K562 (cell line): ENCODE data around the gene CNTROB. TPM values are rescaled to one million over a fixed set of nuclear protein-coding genes. Genes with fewer than 3 reads are reported as not detected.

Experiments used
- ARID3A ChIP-seq: IDR thresholded peaks from 2 replicates; pipeline ENCODE4 v1.6.1; 2012; ENCODE audit warnings: low read depth, low read length, improper control_type of control experiment, borderline replicate concordance
- BHLHE40 ChIP-seq: IDR thresholded peaks from 2 replicates; pipeline ENCODE4 v1.6.1; 2011; ENCODE audit warnings: low read length, improper control_type of control experiment
- C11orf30 ChIP-seq: fragments of 450-650 bp; IDR thresholded peaks from 2 replicates; pipeline ENCODE4 v1.6.1; 2016; ENCODE audit warnings: low read depth, mild to moderate bottlenecking
- CBX2 ChIP-seq: fragments of 200-600 bp; sonication (generic); IDR thresholded peaks from one replicate; pipeline ENCODE4 v1.6.1; 2012; ENCODE audit warnings: mild to moderate bottlenecking, low read length, inconsistent platforms; ENCODE audit not compliant: insufficient read depth, poor library complexity, severe bottlenecking
- CEBPB ChIP-seq: fragments of 450-650 bp; IDR thresholded peaks from 2 replicates; pipeline ENCODE4 v1.6.1; 2016; ENCODE audit warnings: missing genetic modification characterization, missing compliant biosample characterization
- CREM ChIP-seq: IDR thresholded peaks from 2 replicates; pipeline ENCODE4 v1.6.1; 2014; ENCODE audit warnings: antibody characterized with exemption, low read depth
- DPF2 ChIP-seq: fragments of 450-650 bp; IDR thresholded peaks from 2 replicates; pipeline ENCODE4 v1.6.1; 2016
- EGR1 ChIP-seq: fragments of 450-650 bp; conservative IDR thresholded peaks from 2 replicates; pipeline ENCODE4 v1.6.1; 2017; ENCODE audit warnings: mild to moderate bottlenecking
- JUND ChIP-seq, 2 experiments: IDR thresholded peaks; 2 replicates in 1 of 2; 3 replicates in 1 of 2; pipeline ENCODE4 v1.6.1; 2011; ENCODE audit warnings: borderline replicate concordance in 2 of 2, low read depth in 2 of 2, low read length in 2 of 2, improper control_type of control experiment in 1 of 2, missing biosample characterization in 1 of 2, missing genetic modification characterization in 1 of 2, missing genetic modification reagents in 1 of 2
- KLF16 ChIP-seq: IDR thresholded peaks from 2 replicates; pipeline ENCODE4 v1.6.1; 2016; ENCODE audit warnings: antibody characterized with exemption
- LEF1 ChIP-seq: fragments of 450-650 bp; IDR thresholded peaks from 2 replicates; pipeline ENCODE4 v1.6.1; 2016; ENCODE audit warnings: mild to moderate bottlenecking
- MLX ChIP-seq, 2 experiments: fragments of 450-650 bp in 1 of 2; sonication (generic) in 1 of 2; formaldehyde crosslinking; conservative IDR thresholded peaks; 2 replicates each; pipeline versions ENCODE4 v1.4.0 to v1.8.1; 2020 to 2022; ENCODE audit warnings: mild to moderate bottlenecking in 1 of 2, missing genetic modification reagents in 1 of 2
- RAD21 ChIP-seq, 2 experiments: fragments of 250-450 bp in 1 of 2; fragments of 450-650 bp in 1 of 2; sonication (Bioruptor Pico) in 1 of 2; formaldehyde crosslinking in 1 of 2; IDR thresholded peaks in 1 of 2; conservative IDR thresholded peaks in 1 of 2; 2 replicates each; pipeline versions ENCODE4 v1.4.0 to v1.8.0; 2020 to 2022; ENCODE audit warnings: mild to moderate bottlenecking in 2 of 2, moderate library complexity in 1 of 2
- SMC3 ChIP-seq: conservative IDR thresholded peaks from 2 replicates; pipeline ENCODE4 v1.6.1; 2011; ENCODE audit warnings: low read depth, low read length, improper control_type of control experiment; ENCODE audit not compliant: insufficient read depth
- TBL1XR1 ChIP-seq, 2 experiments: IDR thresholded peaks; 2 replicates each; pipeline ENCODE4 v1.6.1; 2012; ENCODE audit warnings: improper control_type of control experiment in 2 of 2, low read length in 2 of 2, mild to moderate bottlenecking in 1 of 2
- TEAD4 ChIP-seq, 2 experiments: sonication (generic) in 1 of 2; formaldehyde crosslinking in 1 of 2; IDR thresholded peaks; 2 replicates each; pipeline versions ENCODE4 v1.6.1 to v1.8.0; 2012 to 2022; ENCODE audit warnings: borderline replicate concordance in 1 of 2, inconsistent platforms in 1 of 2, low read length in 1 of 2, mild to moderate bottlenecking in 1 of 2, missing genetic modification reagents in 1 of 2
- ZEB2 ChIP-seq: fragments of 450-650 bp; IDR thresholded peaks from 2 replicates; pipeline ENCODE4 v1.6.1; 2016
- ZNF384 ChIP-seq: IDR thresholded peaks from 2 replicates; pipeline ENCODE4 v1.6.1; 2012; ENCODE audit warnings: low read depth, low read length, improper control_type of control experiment
- polyA plus RNA-seq, 8 experiments: library from polyadenylated mRNA; depleted of rRNA in 4 of 8; stranded (reverse) in 5 of 8; unstranded in 3 of 8; fragments of >200 nt; fragmentation: Nextera tagmentation in 2 of 8; fragmentation: Illumina TruSeq in 1 of 8; extraction: Ambion mirVana in 2 of 8; extraction: Trizol in 1 of 8; gene quantifications; 2 replicates each; pipeline versions ENCODE4 v1.2.1 to v1.2.3, GENCODE V29; 2011 to 2014; ENCODE audit warnings: inconsistent platforms in 1 of 8, missing spikeins in 1 of 8
- total RNA-seq, 7 experiments: library from RNA; depleted of rRNA in 6 of 7; stranded (reverse); fragments of >200 nt in 6 of 7; fragmentation: Illumina TruSeq in 2 of 7; extraction: Trizol in 2 of 7; gene quantifications; 2 replicates each; pipeline versions ENCODE4 v1.2.1 to v1.2.3, GENCODE V29; 2011 to 2021; ENCODE audit warnings: low replicate concordance in 1 of 7

The CNTROB gene
- total and polyA plus RNA-seq, 9 of the 15 experiments (the other 6 are each of a cell fraction or from before 2014, with no cell fraction given): 1.9 to 33.3 (median 23.0) TPM

- 0 out of 2 replicates have a peak, but pooled peaks have one; percentile 19 for TF ChIP-seq EGR1
- no peak for TF ChIP-seq C11orf30
- TF ChIP-seq DPF2: 0 out of 2 replicates have a peak, but pooled peaks have one; percentile 38
- peak; percentile 64 for TF ChIP-seq SMC3
- 0 out of 2 replicates have a peak, but pooled peaks have one; percentile 28 for TF ChIP-seq ARID3A
- TF ChIP-seq KLF16: 0 out of 2 replicates have a peak, but pooled peaks have one; percentile 20
- no peak for TF ChIP-seq TBL1XR1 (IDR thresholded peaks at IDR 0.05; ENCODE audit: low read length in 2 of 2)
- TF ChIP-seq ZEB2: 0 out of 2 replicates have a peak, but pooled peaks have one; percentile 35
- no peak for TF ChIP-seq CBX2
- 0 out of 2 replicates have a peak, but pooled peaks have one; percentile 17 for TF ChIP-seq TEAD4 (IDR thresholded peaks at IDR 0.05; ENCODE audit: low read length)
- TF ChIP-seq TEAD4 (CRISPR knock-in tag; IDR thresholded peaks at IDR 0.05; ENCODE audit: borderline replicate concordance): no peak
- peak; percentile 38; the same call in 1 of the 2 replicates for TF ChIP-seq JUND (IDR thresholded peaks at IDR 0.05; ENCODE audit: borderline replicate concordance, low read depth, low read length)
- no peak for TF ChIP-seq JUND (tag; IDR thresholded peaks at IDR 0.05; ENCODE audit: borderline replicate concordance, low read depth, low read length)
- TF ChIP-seq LEF1: 0 out of 2 replicates have a peak, but pooled peaks have one; percentile 38
- peak; percentile 99 for TF ChIP-seq ZNF384
- peak; percentile 77 to 82 for TF ChIP-seq RAD21 (CRISPR knock-in tag; conservative IDR thresholded peaks at IDR 0.05 in 1 of 2, IDR thresholded peaks at IDR 0.05 in 1 of 2)
- TF ChIP-seq BHLHE40: 0 out of 2 replicates have a peak, but pooled peaks have one; percentile 15
- peak; percentile 16; the same call in 1 of the 2 replicates for TF ChIP-seq CEBPB
- no peak for TF ChIP-seq MLX (CRISPR knock-in tag; conservative IDR thresholded peaks at IDR 0.05)
- 0 out of 2 replicates have a peak, but pooled peaks have one; percentile 17 for TF ChIP-seq CREM
These were observed 19.0 kb upstream of the CNTROB start (continued) for GRCh38 chr17:7912927-7913524.
